Measurements from ENCODE around the gene JAZF1. TPM values are rescaled to one million over a fixed set of nuclear protein-coding genes. Genes with fewer than 3 reads are reported as not detected.

Gene JAZF1
- total and polyA plus RNA-seq, 9 of the 15 experiments (the other 6 are each of a cell fraction or from before 2014, with no cell fraction given) = 0.04 to 0.64 (median 0.11) TPM; not detected in 3

GRCh38 chr7:27991006-27991528, 189.5 kb downstream of the JAZF1 start:
- FAIRE-seq = no peak
- ChIA-PET CTCF (ENCODE audit: low intra/inter-chr PET ratio) (no interaction called here), POLR2A (no interaction called here)
- no peaks in the 10 kb centered on the region for H3K79me2 ChIP-seq (ENCODE audit: control insufficient read depth, insufficient read depth, low read length)
- no peaks in the 10 kb centered on the region for H3K9me3 ChIP-seq (replicated peaks; ENCODE audit: control insufficient read depth, insufficient read depth, low read depth, low read length)
- DNase-seq (ENCODE audit: extremely low read depth in 1 of 4, low spot score in 3 of 4) = no peak
- intact Hi-C loops (cut with micrococcal nuclease) (no loop called here), in situ Hi-C loops (cut with MboI) (no loop called here)
- no peak overlapping the region for H3K9ac ChIP-seq (ENCODE audit: insufficient read depth in 1 of 2, low read depth in 2 of 2, low read length in 2 of 2)
- no peak overlapping the region for H3K27ac ChIP-seq (ENCODE audit: extremely low read depth, low read depth, low read length)
- H3K27me3 ChIP-seq (ENCODE audit: control insufficient read depth in 2 of 2, insufficient read depth in 2 of 2, low read length in 2 of 2) = peaks cover 0 to 10% of the 10 kb centered on the region in 2 experiments; a peak in 1 of 5 replicates
- no peaks in the 10 kb centered on the region for H3K36me3 ChIP-seq (ENCODE audit: control insufficient read depth, insufficient read depth, low read length)
- H4K20me1 ChIP-seq (replicated peaks; ENCODE audit: control insufficient read depth, insufficient read depth, low read length) = no peaks in the 10 kb centered on the region
- H2AFZ ChIP-seq (ENCODE audit: low read depth, low read length) = no peak overlapping the region
- no peaks in the 10 kb centered on the region for H3K9me1 ChIP-seq (ENCODE audit: control insufficient read depth, insufficient read depth, low read length)
- no TSS peak for BruUV-seq (replicated peaks)
- H3K4me2 ChIP-seq (ENCODE audit: insufficient read depth, low read length) = no peak overlapping the region
- H3K4me3 ChIP-seq = no peak overlapping the region
- no peaks in the 10 kb centered on the region for H3K4me1 ChIP-seq (replicated peaks in 1 of 2; ENCODE audit: control insufficient read depth in 2 of 2, insufficient read depth in 2 of 2, low read length in 2 of 2)
- ATAC-seq = no peak
- TF ChIP-seq NRF1 (conservative IDR thresholded peaks at IDR 0.05 in 1 of 2, IDR thresholded peaks at IDR 0.05 in 1 of 2) (no peak), KLF10 (CRISPR knock-in tag; IDR thresholded peaks at IDR 0.05) (no peak), NFXL1 (CRISPR knock-in tag; IDR thresholded peaks at IDR 0.05) (no peak), CTCFL (IDR thresholded peaks at IDR 0.05; ENCODE audit: borderline replicate concordance, insufficient read depth, low read depth, low read length, poor library complexity, severe bottlenecking) (no peak)
- TF ChIP-seq, protein P1, sequence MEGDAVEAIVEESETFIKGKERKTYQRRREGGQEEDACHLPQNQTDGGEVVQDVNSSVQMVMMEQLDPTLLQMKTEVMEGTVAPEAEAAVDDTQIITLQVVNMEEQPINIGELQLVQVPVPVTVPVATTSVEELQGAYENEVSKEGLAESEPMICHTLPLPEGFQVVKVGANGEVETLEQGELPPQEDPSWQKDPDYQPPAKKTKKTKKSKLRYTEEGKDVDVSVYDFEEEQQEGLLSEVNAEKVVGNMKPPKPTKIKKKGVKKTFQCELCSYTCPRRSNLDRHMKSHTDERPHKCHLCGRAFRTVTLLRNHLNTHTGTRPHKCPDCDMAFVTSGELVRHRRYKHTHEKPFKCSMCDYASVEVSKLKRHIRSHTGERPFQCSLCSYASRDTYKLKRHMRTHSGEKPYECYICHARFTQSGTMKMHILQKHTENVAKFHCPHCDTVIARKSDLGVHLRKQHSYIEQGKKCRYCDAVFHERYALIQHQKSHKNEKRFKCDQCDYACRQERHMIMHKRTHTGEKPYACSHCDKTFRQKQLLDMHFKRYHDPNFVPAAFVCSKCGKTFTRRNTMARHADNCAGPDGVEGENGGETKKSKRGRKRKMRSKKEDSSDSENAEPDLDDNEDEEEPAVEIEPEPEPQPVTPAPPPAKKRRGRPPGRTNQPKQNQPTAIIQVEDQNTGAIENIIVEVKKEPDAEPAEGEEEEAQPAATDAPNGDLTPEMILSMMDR (IDR thresholded peaks at IDR 0.05 in 2 of 3, conservative IDR thresholded peaks at IDR 0.05 in 1 of 3; ENCODE audit: insufficient read depth in 2 of 3, low read depth in 1 of 3, low read length in 3 of 3) = no peak
- TF ChIP-seq, protein P2, sequence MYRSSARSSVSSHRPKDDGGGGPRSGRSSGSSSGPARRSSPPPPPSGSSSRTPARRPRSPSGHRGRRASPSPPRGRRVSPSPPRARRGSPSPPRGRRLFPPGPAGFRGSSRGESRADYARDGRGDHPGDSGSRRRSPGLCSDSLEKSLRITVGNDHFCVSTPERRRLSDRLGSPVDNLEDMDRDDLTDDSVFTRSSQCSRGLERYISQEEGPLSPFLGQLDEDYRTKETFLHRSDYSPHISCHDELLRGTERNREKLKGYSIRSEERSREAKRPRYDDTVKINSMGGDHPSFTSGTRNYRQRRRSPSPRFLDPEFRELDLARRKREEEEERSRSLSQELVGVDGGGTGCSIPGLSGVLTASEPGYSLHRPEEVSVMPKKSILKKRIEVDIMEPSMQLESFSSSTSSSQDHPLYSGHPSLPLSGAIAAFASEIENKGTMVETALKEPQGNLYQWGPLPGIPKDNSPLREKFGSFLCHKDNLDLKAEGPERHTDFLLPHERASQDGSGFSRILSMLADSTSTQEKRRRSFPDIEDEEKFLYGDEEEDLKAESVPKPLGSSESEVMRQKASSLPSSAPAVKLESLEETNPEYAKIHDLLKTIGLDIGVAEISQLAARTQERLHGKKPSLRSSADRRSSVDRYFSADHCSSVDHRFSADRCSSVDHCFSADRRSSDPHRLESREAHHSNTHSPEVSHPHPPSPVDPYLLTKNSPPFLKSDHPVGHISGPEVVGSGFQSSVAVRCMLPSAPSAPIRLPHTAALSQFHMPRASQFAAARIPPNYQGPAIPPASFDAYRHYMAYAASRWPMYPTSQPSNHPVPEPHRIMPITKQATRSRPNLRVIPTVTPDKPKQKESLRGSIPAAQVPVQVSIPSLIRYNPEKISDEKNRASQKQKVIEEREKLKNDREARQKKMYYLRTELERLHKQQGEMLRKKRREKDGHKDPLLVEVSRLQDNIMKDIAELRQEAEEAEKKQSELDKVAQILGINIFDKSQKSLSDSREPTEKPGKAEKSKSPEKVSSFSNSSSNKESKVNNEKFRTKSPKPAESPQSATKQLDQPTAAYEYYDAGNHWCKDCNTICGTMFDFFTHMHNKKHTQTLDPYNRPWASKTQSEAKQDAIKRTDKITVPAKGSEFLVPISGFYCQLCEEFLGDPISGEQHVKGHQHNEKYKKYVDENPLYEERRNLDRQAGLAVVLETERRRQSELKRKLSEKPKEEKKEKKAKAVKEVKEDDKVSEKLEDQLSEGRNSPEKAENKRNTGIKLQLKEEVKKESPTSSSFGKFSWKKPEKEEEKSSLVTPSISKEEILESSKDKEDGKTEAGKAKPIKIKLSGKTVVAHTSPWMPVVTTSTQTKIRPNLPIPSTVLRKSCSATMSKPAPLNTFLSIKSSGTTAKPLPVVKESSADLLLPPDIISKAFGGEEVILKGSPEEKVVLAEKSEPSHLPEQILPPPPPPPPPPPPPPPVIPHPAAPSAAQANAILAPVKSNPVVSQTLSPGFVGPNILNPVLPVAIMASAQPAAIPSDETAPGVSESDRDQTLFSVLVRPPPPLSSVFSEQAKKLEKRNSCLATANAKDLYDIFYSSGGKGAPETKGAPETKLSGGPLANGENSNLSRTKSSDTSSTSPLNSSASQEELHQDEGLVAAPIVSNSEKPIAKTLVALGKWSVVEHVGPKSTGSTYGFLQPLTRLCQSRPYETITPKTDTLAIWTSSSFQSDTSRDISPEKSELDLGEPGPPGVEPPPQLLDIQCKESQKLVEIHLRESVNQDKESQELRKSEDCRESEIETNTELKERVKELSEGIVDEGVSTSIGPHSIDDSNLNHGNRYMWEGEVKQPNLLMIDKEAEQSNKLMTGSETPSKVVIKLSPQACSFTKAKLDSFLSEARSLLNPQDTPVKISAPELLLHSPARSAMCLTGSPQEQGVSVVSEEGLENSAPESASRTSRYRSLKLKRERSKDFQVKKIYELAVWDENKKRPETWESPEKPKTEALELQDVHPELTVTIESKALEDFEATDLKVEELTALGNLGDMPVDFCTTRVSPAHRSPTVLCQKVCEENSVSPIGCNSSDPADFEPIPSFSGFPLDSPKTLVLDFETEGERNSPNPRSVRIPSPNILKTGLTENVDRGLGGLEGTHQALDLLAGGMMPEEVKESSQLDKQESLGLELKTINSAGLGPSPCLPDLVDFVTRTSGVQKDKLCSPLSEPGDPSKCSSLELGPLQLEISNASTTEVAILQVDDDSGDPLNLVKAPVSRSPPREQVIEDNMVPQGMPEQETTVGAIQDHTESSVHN (IDR thresholded peaks at IDR 0.05; ENCODE audit: borderline replicate concordance in 1 of 2, low read depth in 1 of 2) = no peak

All from K562 (cell line).